NCI-H1092 (cell line): ENCODE results near the gene PPM1N.
A peak's percentile ranks its signal among the peaks of the same experiment; 100 is the strongest.

Source experiments
- DNase-seq: peaks from one replicate; lab custom pipeline; 2025; lab: John Stamatoyannopoulos, UW

Gene PPM1N

DNA sequence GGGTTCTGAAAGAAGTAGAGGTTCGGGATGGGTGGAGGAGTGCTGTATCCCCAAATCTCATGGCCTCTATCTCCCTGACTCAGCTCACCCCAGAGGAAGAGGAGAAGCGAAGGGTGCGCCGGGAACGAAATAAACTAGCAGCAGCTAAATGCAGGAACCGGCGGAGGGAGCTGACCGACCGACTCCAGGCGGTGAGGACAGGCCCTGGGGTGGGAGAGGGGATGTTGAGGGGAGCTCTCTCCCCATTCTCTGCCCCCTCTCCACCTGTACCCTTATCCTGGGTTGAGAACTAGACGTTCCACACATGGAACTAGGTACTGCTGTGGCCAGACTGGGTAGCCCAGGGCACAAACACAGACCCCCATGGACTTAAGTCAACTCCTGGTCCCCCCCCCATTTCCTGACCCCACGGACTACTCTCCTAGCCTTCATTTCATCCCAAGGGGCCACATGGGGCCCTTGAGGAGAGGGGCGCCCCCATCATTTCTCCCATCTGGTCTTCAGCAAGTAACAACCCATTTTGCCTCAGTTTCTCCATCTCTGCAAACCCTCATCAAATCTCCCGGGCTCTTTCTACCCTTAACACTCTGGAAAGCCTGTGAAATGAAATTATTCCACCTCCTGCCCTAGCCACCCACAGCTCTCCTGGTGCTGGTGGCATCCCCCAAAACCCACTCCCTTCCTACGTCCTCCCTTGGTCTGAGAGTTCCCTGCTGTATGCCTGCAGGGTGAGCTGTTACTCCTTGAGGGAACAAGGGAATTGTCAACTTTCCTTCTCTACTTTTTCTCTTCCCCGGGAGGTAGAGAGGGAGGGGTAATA, 26.9 kb upstream of the PPM1N start:
- no peak for DNase-seq

DNA sequence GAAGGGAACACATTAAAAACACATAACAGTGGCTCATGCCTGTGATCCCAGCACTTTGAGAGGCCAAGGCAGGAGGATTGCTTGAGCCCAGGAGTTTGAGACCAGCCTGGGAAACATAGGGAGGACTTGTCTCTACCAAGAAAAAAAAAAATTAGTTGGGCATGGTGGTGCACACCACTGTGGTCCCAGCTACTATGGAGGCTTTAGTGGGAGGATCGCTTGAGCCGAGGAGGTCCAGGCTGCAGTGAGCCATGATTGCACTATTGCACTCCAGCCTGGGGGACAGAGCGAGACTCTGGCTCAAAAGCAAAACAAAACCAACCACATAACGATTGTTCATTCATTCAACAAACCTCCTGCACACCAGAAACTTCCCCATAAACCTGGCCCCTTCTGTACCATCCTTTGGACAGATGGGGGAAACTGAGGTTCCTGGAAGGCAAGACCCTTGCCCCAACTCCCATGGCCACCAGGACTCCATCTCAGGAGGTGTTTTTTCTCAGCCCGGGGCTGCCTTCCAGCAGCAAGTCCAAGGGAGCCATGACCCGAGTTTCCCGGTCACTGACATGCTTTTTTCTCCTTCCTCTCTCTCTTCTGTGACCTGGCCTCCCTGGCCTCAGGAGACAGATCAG, 26.2 kb upstream of the PPM1N start:
- no peak for DNase-seq

DNA sequence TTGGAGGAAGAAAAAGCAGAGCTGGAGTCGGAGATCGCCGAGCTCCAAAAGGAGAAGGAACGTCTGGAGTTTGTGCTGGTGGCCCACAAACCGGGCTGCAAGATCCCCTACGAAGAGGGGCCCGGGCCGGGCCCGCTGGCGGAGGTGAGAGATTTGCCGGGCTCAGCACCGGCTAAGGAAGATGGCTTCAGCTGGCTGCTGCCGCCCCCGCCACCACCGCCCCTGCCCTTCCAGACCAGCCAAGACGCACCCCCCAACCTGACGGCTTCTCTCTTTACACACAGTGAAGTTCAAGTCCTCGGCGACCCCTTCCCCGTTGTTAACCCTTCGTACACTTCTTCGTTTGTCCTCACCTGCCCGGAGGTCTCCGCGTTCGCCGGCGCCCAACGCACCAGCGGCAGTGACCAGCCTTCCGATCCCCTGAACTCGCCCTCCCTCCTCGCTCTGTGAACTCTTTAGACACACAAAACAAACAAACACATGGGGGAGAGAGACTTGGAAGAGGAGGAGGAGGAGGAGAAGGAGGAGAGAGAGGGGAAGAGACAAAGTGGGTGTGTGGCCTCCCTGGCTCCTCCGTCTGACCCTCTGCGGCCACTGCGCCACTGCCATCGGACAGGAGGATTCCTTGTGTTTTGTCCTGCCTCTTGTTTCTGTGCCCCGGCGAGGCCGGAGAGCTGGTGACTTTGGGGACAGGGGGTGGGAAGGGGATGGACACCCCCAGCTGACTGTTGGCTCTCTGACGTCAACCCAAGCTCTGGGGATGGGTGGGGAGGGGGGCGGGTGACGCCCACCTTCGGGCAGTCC, 25.5 kb upstream of the PPM1N start:
- no peak for DNase-seq

DNA sequence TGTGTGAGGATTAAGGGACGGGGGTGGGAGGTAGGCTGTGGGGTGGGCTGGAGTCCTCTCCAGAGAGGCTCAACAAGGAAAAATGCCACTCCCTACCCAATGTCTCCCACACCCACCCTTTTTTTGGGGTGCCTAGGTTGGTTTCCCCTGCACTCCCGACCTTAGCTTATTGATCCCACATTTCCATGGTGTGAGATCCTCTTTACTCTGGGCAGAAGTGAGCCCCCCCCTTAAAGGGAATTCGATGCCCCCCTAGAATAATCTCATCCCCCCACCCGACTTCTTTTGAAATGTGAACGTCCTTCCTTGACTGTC, 24.9 kb upstream of the PPM1N start:
- DNase-seq: no peak

DNA sequence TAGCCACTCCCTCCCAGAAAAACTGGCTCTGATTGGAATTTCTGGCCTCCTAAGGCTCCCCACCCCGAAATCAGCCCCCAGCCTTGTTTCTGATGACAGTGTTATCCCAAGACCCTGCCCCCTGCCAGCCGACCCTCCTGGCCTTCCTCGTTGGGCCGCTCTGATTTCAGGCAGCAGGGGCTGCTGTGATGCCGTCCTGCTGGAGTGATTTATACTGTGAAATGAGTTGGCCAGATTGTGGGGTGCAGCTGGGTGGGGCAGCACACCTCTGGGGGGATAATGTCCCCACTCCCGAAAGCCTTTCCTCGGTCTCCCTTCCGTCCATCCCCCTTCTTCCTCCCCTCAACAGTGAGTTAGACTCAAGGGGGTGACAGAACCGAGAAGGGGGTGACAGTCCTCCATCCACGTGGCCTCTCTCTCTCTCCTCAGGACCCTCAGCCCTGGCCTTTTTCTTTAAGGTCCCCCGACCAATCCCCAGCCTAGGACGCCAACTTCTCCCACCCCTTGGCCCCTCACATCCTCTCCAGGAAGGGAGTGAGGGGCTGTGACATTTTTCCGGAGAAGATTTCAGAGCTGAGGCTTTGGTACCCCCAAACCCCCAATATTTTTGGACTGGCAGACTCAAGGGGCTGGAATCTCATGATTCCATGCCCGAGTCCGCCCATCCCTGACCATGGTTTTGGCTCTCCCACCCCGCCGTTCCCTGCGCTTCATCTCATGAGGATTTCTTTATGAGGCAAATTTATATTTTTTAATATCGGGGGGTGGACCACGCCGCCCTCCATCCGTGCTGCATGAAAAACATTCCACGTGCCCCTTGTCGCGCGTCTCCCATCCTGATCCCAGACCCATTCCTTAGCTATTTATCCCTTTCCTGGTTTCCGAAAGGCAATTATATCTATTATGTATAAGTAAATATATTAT, 24.3 kb upstream of the PPM1N start:
- DNase-seq: no peak

DNA sequence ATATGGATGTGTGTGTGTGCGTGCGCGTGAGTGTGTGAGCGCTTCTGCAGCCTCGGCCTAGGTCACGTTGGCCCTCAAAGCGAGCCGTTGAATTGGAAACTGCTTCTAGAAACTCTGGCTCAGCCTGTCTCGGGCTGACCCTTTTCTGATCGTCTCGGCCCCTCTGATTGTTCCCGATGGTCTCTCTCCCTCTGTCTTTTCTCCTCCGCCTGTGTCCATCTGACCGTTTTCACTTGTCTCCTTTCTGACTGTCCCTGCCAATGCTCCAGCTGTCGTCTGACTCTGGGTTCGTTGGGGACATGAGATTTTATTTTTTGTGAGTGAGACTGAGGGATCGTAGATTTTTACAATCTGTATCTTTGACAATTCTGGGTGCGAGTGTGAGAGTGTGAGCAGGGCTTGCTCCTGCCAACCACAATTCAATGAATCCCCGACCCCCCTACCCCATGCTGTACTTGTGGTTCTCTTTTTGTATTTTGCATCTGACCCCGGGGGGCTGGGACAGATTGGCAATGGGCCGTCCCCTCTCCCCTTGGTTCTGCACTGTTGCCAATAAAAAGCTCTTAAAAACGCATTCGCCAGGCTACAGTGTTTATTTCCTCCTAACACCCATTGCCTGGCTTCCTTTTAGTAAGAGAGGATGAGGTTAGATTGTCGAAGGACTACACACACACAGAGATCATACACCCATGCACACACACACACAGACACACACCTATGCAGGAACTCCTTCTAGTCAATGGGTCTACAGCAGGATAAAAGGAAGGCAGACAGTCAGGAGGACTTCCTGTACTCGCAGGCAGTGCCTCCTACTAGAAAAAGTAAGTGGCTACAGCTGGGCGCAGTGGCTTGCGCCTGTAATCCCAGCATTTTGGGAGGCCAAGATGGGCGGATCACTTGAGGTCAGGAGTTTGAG, 23.4 kb upstream of the PPM1N start:
- DNase-seq: no peak

DNA sequence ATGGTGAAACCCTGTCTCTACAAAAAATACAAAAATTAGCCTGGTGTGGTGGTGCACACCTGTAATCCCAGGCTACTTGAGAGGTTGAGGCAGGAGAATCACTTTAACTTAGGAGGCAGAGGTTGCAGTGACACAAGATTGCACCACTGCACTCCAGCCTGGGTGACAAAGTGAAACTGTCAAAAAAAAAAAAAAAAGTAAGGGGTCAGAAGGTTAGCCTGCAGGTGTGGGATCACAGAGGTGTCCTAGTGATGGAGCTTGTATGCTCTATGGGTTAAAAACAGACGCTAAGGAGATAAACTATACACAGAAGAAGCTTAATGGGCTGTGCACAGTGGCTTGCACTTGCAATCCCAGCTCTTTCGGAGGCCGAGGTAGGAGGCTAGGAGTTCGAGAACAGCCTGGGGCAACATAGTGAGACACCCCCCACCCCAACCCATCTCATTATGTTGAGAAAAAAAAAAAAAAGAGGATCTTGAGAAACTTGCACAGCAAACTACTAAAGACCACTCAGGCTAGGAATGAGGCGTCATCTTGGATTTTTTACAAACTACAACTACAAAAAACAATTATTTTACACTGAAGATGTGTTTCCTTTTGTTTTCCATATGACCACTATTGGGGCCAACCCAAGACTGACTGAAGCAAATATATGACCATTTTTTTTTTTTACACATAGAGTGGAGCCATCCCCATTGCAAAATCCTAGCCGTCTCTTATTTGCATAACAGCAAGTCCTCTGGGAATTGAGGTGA, 22.5 kb upstream of the PPM1N start:
- DNase-seq: no peak

DNA sequence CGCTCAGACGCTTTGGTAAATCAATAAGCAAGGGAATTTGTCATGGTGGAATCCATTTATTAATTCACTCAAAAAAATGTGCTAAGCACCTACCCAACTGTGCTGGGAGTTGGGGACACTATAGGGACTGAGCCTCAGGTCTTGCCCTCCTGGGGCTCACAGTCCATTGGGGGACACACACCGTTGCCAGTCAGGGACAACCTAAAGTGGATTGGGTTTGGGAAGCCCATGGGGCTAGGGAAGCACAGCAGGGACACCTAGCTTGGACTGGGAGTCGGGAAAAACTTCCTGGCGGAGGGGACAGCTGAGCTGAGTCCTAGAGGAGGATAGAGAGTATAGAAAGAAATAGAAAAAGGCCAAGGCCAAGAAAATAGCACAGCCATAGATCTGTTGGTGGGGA, 21.9 kb upstream of the PPM1N start:
- no peak for DNase-seq

DNA sequence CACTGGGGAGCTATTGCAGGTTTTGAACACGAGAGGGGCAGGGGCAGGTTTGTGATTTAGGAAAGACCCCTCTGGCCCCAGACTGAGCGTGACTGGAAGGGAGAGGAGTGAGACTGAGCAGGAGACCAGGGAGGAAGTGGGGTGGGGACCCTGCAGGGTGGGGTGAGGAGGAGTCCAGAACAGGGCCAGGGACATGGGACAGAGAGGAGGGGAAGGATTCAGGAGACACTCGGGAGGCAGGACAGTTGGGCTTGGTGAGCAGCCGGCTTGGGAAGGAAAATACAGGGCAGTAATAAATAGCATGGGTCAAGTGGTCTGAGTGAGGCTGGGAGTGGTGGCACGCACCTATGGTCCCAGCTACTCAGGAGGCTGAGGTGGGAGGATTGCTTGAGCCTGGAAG, 21.1 kb upstream of the PPM1N start:
- DNase-seq: no peak

DNA sequence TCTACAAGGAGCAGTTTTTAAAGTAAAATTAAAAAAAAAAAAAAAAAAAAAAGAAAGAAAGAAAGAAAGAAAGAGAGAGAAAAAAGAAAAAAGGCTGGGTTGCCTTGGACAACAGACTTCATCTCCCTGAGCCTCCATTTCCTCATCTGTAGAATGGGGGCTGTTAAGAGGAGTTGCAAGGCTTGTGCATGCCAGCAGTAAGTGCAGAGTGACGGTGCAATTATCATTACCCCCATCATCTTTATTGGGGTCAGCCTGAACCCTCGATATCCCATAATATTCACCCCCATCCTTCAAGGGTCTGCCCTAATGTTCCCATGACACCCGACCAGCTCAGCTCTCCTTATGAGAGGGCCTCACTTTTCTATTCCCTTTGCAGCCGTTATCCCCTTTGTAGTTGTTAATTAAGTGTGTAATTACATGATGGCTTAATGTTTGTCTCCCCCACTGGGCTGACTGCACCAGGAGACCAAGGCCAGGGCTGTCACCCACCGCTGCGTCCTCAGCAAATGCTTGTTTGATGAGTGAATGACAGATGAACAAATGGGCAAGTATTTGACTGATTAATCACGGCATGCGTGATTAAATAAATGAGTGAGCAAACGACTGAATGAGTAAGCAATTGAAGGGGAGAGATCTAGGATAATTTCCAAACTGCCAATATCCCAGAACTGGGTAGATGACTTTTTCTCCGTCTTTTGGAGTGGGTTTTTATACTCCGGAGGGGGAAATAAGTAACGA, 20.4 kb upstream of the PPM1N start:
- no peak for DNase-seq

DNA sequence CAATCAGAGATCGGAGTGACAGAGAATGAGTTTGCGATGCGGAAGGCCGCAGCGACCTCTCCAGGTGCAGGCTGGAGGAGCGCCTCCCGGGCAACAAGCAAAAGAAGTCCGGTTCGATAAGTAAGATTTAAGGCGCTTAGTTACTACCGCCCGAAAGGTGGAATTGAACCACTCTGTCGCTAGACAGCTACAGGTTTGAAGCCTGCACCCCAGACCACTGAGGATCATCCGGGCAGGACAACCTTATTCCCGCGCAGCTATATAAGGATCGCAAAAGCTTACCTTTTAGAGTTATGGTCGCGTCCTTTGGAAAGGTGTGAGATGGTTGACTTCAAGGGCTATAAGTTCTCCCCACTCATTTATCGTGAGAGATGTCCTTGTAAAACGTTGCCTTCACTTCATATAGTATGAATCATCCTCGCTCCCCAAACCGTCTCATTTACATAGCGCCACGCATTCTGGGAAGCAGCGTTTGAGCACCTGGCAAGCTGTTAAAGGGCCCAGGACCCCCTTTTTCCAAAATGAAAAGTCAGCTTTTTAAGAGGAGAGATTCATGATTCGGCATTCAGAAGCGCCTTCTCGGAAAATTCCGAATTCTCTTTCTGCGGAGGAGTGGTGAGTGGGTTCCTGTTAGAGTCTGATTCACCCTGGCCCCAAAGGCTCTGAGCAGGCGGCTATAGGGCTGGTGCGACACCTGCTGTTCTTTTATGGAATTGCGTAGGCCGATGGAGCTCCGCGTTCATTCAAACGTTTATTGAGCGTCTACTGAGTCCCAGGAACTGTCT, 19.6 kb upstream of the PPM1N start:
- DNase-seq: peak; percentile 75

DNA sequence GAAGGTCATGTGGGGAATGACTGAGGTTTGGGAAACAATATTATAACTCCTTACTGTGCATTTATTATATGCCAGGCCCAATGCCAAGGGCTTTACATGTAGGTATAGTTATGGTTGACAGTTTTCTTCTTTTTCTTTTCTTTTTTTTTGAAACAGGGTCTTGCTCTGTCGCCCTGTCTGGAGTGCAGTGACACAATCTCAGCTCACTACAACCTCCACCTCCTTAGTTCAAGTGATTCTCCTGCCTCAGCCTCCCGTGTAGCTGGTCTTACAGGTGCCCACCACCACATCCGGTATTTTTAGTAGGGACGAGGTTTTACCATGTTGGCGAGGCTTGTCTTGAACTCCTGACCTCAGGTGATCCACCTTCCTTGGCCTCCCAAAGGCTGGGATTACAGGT, 15.2 kb upstream of the PPM1N start:
- no peak for DNase-seq

DNA sequence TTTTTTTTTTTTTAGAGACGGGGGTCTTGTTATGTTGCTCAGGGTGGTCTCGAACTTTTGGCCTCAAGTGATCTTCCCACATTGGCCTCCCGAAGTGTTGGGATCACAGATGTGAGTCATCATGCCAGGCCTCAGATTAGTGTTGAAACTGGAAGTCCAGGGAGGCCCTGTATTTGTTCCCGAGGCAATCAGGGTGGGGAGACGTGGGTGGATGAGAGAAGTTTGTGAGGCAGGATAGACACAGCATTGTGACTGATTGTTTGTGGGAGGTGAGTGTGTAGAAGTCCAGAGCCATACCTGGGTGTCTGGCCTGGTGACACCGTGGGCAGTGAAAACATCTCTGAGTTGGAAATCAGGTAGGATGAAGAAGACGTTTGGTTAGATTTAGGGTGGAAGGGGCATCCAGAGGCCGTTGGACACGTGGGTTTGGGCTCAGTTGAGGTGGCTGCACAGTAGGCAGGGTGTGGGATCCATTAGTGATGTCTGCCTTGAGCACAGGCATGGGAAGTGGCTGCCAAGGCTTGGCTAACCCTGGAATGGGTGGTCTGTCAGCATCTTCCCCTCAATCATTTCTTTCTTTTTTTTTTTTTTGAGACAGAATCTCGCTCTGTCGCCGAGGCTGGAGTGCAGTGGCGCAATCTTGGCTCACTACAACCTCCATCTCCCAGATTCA, 13.8 kb upstream of the PPM1N start:
- no peak for DNase-seq

DNA sequence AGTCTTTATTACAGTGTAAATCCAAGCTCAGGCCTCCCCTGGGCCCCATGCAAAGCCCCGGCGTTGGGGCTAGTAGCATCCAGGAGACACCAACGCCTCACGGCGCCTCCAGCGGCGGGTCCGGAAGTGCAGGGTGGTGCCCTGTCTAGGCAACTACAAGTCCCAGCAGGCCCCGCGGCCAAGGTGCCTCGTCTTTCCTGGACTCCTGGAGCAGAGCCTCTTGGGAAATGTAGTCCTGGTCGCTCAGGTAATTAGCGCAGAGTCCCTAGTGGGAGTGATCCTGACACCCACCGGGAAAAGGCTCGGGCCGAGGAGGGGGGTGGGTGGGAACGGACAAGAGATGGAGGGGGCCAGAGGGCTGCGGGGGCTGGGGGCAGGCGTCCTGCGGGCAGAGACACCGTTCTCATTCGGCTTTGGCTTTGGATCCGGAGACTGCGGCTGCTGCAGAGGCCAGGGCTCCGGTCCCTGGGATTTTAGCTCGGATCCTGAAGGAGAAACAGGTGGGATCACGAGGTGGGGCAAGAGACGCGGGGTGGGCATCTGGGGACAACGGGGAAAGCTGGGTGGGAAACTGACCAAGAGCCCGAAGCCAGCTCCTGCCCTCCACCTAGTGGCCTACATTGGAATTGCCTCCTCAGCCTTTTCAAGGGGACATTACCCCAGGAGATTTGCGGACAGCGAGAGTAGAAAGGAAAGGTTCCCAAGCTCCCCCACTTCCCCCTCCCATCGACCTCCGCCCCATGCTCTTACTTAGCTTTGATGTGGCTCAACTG, 12.8 kb upstream of the PPM1N start:
- peak; percentile 89 for DNase-seq

DNA sequence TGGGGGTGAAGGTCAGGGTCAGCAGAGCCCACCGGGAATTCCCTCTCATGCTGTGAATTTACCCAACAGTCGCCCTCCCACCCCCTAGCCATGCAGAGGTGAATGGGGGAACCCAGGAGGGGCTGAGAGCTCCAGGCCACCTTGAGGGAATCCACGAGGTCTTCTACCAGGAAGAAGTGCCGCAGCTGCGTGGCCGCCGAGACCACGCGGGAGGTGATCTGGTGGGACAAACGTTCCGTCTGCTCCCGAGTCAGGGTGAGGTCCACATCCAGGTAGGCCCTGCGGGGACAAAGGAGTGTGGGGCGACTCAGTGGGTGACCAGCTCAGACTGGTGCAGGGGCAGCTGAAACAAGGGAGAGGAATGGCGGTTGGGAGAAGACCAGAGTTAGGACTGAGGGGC, 9.5 kb upstream of the PPM1N start:
- no peak for DNase-seq

DNA sequence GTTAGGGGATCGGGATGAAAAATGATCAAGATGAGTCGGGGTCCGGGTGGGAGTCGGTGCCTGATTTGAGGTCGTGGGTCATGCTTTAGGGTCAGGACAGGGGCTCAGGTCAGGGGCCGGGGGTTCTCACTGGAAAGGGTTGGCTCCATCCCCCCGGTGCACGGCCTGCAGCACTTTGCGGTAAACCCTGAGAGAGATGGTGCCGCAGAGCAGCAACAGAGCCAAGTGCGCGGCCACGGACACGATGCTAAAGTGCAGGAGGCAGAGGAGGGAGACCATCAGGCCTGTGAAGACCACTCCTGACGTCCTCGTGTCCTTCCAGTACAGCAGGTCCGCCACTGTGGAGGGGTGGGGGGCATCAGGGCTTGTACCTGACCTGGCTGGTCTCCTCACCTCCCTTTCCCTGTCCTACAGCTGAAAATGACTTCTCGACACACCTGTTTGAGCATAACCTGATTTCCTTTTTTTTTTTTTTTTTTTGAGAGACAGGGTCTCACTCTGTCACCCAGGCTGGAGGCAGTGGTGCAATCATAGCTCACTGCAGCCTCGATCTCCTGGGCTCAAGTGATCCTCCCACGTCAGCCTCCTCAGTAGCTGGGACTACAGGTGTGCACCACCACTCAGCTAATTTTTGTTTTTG, 8.9 kb upstream of the PPM1N start:
- no peak for DNase-seq

DNA sequence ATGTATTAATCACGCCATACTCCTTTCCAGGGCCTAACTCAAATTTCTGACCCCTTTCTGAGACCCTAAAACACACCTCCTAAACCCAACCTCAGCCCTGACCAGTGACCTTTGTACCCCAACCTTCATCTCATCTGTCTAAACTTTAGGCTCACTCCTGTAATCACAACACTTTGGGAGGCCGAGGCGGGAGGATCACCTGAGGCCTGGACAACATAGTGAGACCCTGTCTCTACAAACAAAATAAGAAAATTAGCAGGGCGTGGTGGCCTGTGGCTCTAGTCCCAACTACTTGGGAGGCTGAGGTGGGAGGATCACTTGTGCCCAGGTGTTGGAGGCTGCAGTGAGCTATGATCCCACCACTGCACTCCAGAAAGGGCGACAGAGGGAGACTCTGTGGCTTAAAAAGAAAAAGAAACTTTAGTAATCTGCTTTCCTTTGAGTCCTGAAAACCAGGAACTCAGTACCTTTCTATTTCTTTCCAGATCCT, 6.1 kb upstream of the PPM1N start:
- DNase-seq: no peak
